Ovary (tissue), 9 donors: ENCODE results near the gene ARHGAP10. TPM values are rescaled to one million over a fixed set of nuclear protein-coding genes. Genes with fewer than 3 reads are reported as not detected.

ENCODE experiments used
- DNase-seq, 5 donors: peaks; one replicate each; pipeline ENCODE4 v3.0.0-alpha.2; 2019 to 2020
- H3K27ac ChIP-seq, 2 donors: fragments of 200-600 bp; one replicate each; pipeline versions ENCODE4 v1.5.1 to v1.8.0; 2019 to 2022
- H3K27me3 ChIP-seq: fragments of 200-600 bp; one replicate; pipeline ENCODE4 v1.8.0; 2022
- H3K36me3 ChIP-seq: fragments of 200-600 bp; sonication (generic); one replicate; pipeline ENCODE4 v1.5.1; 2019
- H3K4me1 ChIP-seq: one replicate; pipeline ENCODE4 v1.8.1; 2013; ENCODE audit warnings: mild to moderate bottlenecking, moderate library complexity; ENCODE audit not compliant: insufficient read depth
- H3K4me3 ChIP-seq: fragments of 200-600 bp; sonication (generic); one replicate; pipeline ENCODE4 v1.5.1; 2017
- H3K9me3 ChIP-seq, 2 donors: fragments of 200-600 bp in 1 of 2; sonication (generic) in 1 of 2; one replicate each; pipeline versions ENCODE4 v1.5.1 to v1.8.1; 2013 to 2019; ENCODE audit warnings: mild to moderate bottlenecking in 1 of 2, moderate library complexity in 1 of 2
- CTCF ChIP-seq, 3 donors: fragments of 450-650 bp in 2 of 3; fragments of 200-600 bp in 1 of 3; IDR thresholded peaks; one replicate each; pipeline versions ENCODE4 v1.5.1 to v1.8.0; 2016 to 2022; ENCODE audit warnings: antibody characterized with exemption in 3 of 3, mild to moderate bottlenecking in 1 of 3
- EP300 ChIP-seq: sonication (generic); formaldehyde crosslinking; IDR thresholded peaks from one replicate; pipeline ENCODE4 v1.6.1; 2017; ENCODE audit warnings: antibody characterized with exemption
- POLR2A ChIP-seq: fragments of 450-650 bp; IDR thresholded peaks from one replicate; pipeline ENCODE4 v1.6.1; 2017; ENCODE audit warnings: antibody characterized with exemption, mild to moderate bottlenecking, moderate library complexity
- WGBS, 3 donors: extraction: QIAGEN DNeasy Blood & Tissue Kit in 1 of 3; methylation state at CpG; one replicate each; pipeline versions ENCODE4 v1.1.5 to v1.1.7; 2013 to 2017; 5-methylcytosine and 5-hydroxymethylcytosine counted together
- intact Hi-C, 4 donors: fragments of 100-400 bp; cut with DNase I; formaldehyde crosslinking; loops; one replicate each; pipeline versions ENCODE4 v1.11.0 to v1.15.1; 2022 to 2023
- polyA plus RNA-seq, 2 donors: library from polyadenylated mRNA; stranded (reverse); fragments of 200-250 nt in 1 of 2; fragments of 350-450 nt in 1 of 2; fragmentation: Illumina TruSeq in 1 of 2; extraction: RNeasy Lipid Tissue Mini Kit (QIAGEN cat#74804) in 1 of 2; gene quantifications; one replicate each; pipeline ENCODE4 v1.2.3, GENCODE V29; 2013 to 2014
- total RNA-seq, 7 donors: library from RNA; depleted of rRNA in 2 of 7; stranded (reverse); fragments of >200 nt in 2 of 7; fragmentation: NEBNext Ultra II Directional in 3 of 7; extraction: Animal tissue kit (Norgen Biotek cat#: 25700) in 3 of 7; gene quantifications; one replicate each; pipeline versions ENCODE4 v1.1.0 to v1.2.4, GENCODE V29; 2016 to 2023
- donor health status: DM: no; HTN: no; CAD: no; lungs with moderate emphysema.
- donor health status: DM: no; HTN: no; CAD: no.
- donor health status: Bipolar disorder and iron deficiency.
- donor health status: DM: yes; HTN: yes; CAD: no.
- donor health status: DM: no; HTN: no; CAD: no.
- donor health status: DM: yes; HTN: yes; CAD: no.

The ARHGAP10 gene
- total and polyA plus RNA-seq, 9 donors: 37.1 to 76.7 (median 63.8) TPM

GRCh38 chr4:147846318-147847155, 114.6 kb downstream of the ARHGAP10 start:
- H3K27ac ChIP-seq: peak overlapping the region in 1 of 2 donors; percentile 20
- no peaks in the 10 kb centered on the region for H3K27me3 ChIP-seq
- intact Hi-C loops: no loop called here
- no peak overlapping the region for H3K4me3 ChIP-seq
- H3K4me1 ChIP-seq: peaks cover 10% of the 10 kb centered on the region
- no peaks in the 10 kb centered on the region for H3K9me3 ChIP-seq
- H3K36me3 ChIP-seq: no peaks in the 10 kb centered on the region
- no peak for DNase-seq
- WGBS, 3 donors: 47 to 49% (median 48%) methylated on average over 6 of the region's 6 CpGs
- no peak for TF ChIP-seq POLR2A
- no peak for TF ChIP-seq EP300
- TF ChIP-seq CTCF (IDR thresholded peaks at IDR 0.05): no peak

- Histone ChIP-seq H3K9me3 (no peaks in the 10 kb centered on the region), H3K36me3 (no peaks in the 10 kb centered on the region), H3K27ac (peak overlapping the region in 1 of 2 donors; percentile 20), H3K4me3 (no peak overlapping the region), H3K27me3 (no peaks in the 10 kb centered on the region), H3K4me1 (peaks cover 10% of the 10 kb centered on the region)
- intact Hi-C loops: no loop called here
- no peak for DNase-seq
- 17 to 59% (median 30%) methylated on average over 8 of the region's 8 CpGs for WGBS, 3 donors
- no peak for TF ChIP-seq EP300
- no peak for TF ChIP-seq CTCF (IDR thresholded peaks at IDR 0.05)
- no peak for TF ChIP-seq POLR2A
Observed at GRCh38 chr4:147847751-147848590, 116.1 kb downstream of the ARHGAP10 start.

- no peaks in the 10 kb centered on the region for H3K9me3 ChIP-seq
Observed at GRCh38 chr4:147848634-147849033, 116.7 kb downstream of the ARHGAP10 start.

More at GRCh38 chr4:147848634-147849033, 116.7 kb downstream of the ARHGAP10 start:
- intact Hi-C loops: no loop called here
- no peak for TF ChIP-seq CTCF (IDR thresholded peaks at IDR 0.05)
- TF ChIP-seq EP300: no peak
- no peak for TF ChIP-seq POLR2A
- Histone ChIP-seq H3K27me3 (no peaks in the 10 kb centered on the region), H3K27ac (peak overlapping the region in 1 of 2 donors; percentile 20), H3K4me1 (peaks cover 10% of the 10 kb centered on the region), H3K4me3 (no peak overlapping the region), H3K36me3 (no peaks in the 10 kb centered on the region)
- no peak for DNase-seq
- 23 to 58% (median 24%) methylated on average over 2 of the region's 2 CpGs for WGBS, 3 donors
